Epithelial cell of proximal tubule (primary cell): ENCODE results near the gene BEX3. TPM values are rescaled to one million over a fixed set of nuclear protein-coding genes. Genes with fewer than 3 reads are reported as not detected.
A peak's percentile ranks its signal among the peaks of the same experiment; 100 is the strongest.

Source experiments
- DNase-seq: peaks from one replicate; pipeline ENCODE4 v3.0.0-alpha.2; 2011; ENCODE audit warnings: low read depth
- H3K4me3 ChIP-seq: 2 replicates; pipeline ENCODE4 v1.5.1; 2011; ENCODE audit warnings: low read depth, mild to moderate bottlenecking, low read length
- total RNA-seq: library from RNA; depleted of rRNA; stranded (reverse); fragments of >200 nt; gene quantifications from 2 replicates; pipeline ENCODE4 v1.2.3, GENCODE V29; 2015
- TF ChIP-seq, protein P1 (sequence below): conservative IDR thresholded peaks from 2 replicates; pipeline ENCODE4 v1.5.1; 2012; ENCODE audit warnings: low read depth, mild to moderate bottlenecking, low read length

BEX3 gene
- total RNA-seq, 1 donor from 2014 or later, result 261 TPM

DNA sequence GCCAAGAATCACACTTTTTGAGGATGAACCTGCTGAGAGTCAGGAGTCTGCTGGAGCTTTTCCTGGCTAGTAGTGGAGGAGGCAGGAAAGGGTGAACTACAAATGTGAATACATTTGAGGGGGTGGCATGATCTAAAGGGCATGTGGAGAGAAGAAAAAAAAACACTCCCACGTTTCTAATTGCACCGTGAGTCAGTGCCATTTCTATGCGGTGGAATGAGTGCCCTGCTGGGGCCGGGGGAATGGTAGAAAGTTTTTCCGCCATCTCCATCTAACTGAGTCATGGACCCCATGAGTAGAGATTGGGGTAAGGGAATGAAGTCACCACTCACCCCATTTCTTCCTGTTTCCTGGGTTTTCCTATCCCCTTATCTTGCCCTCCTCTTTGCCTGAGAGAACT, 19.8 kb downstream of the BEX3 start:
- TF ChIP-seq, protein P1, sequence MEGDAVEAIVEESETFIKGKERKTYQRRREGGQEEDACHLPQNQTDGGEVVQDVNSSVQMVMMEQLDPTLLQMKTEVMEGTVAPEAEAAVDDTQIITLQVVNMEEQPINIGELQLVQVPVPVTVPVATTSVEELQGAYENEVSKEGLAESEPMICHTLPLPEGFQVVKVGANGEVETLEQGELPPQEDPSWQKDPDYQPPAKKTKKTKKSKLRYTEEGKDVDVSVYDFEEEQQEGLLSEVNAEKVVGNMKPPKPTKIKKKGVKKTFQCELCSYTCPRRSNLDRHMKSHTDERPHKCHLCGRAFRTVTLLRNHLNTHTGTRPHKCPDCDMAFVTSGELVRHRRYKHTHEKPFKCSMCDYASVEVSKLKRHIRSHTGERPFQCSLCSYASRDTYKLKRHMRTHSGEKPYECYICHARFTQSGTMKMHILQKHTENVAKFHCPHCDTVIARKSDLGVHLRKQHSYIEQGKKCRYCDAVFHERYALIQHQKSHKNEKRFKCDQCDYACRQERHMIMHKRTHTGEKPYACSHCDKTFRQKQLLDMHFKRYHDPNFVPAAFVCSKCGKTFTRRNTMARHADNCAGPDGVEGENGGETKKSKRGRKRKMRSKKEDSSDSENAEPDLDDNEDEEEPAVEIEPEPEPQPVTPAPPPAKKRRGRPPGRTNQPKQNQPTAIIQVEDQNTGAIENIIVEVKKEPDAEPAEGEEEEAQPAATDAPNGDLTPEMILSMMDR, result no peak
- DNase-seq, result no peak

DNA sequence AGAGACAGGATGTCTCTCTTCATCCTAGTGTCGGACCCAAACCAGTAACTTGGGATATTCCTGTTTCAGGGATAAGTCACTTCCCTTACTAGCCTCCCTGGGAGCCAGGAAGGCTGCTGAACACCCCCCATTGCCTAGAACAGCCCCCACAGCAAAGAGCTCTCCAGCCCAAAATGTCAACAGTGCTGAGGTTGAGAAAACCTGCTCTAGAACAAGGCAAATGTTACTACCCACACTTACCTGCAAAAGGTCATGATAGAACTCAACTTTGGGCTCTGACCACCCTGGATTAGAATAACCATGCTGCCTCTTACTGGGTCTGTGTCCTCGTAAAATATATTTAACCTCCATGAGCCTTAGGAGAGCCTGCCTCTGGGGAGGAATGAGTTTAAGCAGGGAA, 20.3 kb downstream of the BEX3 start:
- no peak for DNase-seq
- H3K4me3 ChIP-seq, result no peak overlapping the region
- TF ChIP-seq, protein P1, result no peak

More for the DNA sequence above, 19.8 kb downstream of the BEX3 start:
- H3K4me3 ChIP-seq, result no peak overlapping the region

DNA sequence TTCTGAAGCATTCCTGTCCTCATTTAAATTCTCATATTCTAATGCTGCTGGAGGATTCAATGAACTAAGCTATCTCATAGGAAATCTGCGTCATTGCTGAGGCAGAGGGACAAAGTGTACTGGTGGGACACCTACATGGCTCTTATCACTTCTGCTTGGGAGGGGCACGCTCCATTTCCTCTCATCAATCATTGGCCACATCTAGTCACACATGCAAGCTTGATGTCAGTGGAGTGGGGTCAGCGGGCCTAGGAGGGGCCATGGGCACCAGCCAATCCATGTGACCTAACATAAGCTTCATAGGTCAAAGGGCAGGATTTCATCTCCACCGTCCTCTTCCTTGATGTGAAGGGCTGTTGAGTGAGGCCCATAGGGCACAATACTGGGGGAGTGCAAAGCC, 21.4 kb downstream of the BEX3 start:
- TF ChIP-seq, protein P1, result no peak
- H3K4me3 ChIP-seq, result no peak overlapping the region
- DNase-seq, result no peak

DNA sequence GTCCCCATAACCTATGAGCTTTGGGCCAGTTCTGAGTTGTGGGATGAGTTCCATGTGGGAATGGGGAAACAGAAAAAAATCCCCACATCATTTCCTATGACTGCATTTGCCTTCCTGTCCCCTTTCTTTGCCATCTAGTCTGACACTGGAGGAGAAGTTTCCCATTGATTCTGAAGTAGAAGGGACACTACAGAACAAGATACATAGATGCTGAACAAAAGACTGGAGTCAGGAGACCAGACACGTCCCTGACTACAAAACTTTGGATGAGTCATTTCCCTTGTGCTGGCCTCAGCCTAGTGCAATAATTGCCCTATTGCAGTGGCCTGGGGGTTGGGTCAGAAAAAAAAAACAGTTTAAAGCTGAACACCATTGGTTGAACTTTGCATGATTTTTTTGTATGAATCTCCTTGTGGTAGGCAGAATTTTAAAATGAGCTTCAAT, 22.1 kb downstream of the BEX3 start:
- TF ChIP-seq, protein P1, result no peak
- no peak for DNase-seq
- no peak overlapping the region for H3K4me3 ChIP-seq

DNA sequence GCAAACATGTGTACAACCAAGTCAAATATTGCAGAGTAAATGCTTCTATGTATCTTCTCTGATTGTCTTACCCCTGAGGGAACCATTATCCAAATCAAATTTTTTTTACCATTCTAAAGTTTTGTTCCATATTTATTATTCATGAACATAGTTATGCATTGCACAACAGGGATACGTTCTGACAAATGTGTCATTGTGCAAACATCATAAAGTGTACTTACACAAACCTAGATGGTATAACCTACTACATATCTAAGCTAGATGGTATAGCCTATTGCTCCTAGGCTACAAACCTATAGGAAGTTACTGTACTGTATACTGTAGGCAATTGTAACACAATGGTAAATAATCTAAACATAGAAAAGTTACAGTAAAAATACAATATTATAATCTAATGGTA, 23.4 kb downstream of the BEX3 start:
- TF ChIP-seq, protein P1, result no peak
- H3K4me3 ChIP-seq, result no peak overlapping the region
- no peak for DNase-seq

DNA sequence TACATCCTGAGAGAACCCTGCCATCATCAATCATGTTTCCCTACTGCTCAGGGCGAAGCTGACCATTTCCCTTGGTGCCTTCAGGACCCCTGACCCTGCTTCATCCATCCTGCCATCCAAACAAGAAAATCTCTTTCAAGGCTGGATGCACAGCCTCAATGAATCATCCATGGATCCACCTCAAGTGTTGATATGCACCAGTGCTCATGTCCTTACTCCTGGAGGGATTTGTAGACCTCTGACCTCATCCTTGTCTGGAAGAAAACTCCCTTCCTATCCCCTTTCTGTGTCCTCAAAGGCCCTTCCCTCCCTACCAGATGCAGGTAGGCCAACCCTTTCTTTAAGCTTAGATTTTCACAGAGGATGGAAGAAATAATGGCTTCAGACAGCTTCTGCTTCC, 24.6 kb downstream of the BEX3 start:
- H3K4me3 ChIP-seq, result no peak overlapping the region
- TF ChIP-seq, protein P1, result no peak
- peak; percentile 61 for DNase-seq

DNA sequence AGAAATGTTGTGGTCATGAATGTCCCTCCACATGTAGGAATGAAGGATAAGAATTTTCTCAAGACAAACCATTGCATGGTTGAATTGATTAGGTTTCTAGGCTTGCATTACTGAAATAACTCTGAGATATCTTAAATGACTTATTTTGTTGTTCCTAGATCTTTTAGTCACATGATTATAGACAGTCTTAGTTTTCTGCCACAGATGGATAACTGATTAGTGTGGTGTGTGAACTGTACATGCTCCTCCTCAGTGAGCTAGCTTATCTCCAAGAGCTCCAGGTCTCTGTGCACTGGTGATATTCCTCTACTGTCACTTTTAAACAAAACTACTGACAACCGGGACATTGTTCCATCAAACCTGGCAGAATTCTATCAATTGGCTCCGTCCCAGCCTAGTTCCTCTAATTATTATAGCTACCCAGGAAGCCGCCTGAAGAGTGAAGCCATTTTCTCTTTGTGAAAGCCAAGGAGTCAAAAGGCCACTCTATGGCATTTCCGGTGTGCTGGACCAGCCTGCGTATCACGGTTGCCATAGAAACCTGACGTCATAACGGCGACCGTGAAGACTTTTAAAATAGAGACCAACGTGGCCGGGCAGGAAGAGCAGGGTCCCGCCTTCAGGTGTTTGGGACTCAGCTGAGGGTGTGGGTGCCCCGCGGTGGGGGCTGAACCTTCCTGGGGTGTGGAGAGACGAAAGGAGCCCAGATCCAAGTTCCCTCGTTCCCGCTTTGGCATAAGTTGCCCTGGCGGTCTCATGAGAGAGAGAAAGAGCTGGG, 28.1 kb downstream of the BEX3 start:
- peak; percentile 73 for DNase-seq
- peak overlapping the region; percentile 78 for H3K4me3 ChIP-seq
- TF ChIP-seq, protein P1, result no peak
